Chondrocyte (in vitro differentiated cells): ENCODE data around the gene ADGRL3. TPM values are rescaled to one million over a fixed set of nuclear protein-coding genes. Genes with fewer than 3 reads are reported as not detected.

Experiments
- DNase-seq: peaks from one replicate; pipeline ENCODE4 v3.0.0; 2021; ENCODE audit warnings: mixed read lengths, low spot score
- H3K27ac Mint-ChIP-seq: one replicate; pipeline ENCODE4 v1.8.0; 2021; ENCODE audit warnings: mild to moderate bottlenecking, moderate library complexity, mixed read lengths; ENCODE audit not compliant: unreplicated experiment
- H3K27me3 Mint-ChIP-seq: 2 replicates; pipeline ENCODE4 v1.8.0; 2021; ENCODE audit warnings: low read depth, mixed read lengths
- H3K36me3 Mint-ChIP-seq: 2 replicates; pipeline ENCODE4 v1.8.0; 2021; ENCODE audit warnings: low read depth, mixed read lengths
- H3K4me1 Mint-ChIP-seq: 2 replicates; pipeline ENCODE4 v1.8.0; 2021; ENCODE audit warnings: low read depth, mild to moderate bottlenecking, mixed read lengths
- H3K4me3 Mint-ChIP-seq: one replicate; pipeline ENCODE4 v1.8.0; 2021; ENCODE audit warnings: mild to moderate bottlenecking, moderate library complexity, mixed read lengths; ENCODE audit not compliant: unreplicated experiment
- H3K9me3 Mint-ChIP-seq: 2 replicates; pipeline ENCODE4 v1.8.0; 2021; ENCODE audit warnings: low read depth, mixed read lengths
- CTCF ChIP-seq: fragments of 200-600 bp; sonication (generic); IDR thresholded peaks from 2 replicates; pipeline ENCODE4 v1.5.0; 2021; ENCODE audit warnings: antibody characterized with exemption, mild to moderate bottlenecking, moderate library complexity
- total RNA-seq: library from RNA; stranded (reverse); gene quantifications from 3 replicates; pipeline ENCODE4 v1.2.1, GENCODE V29; 2021

Gene ADGRL3
- total RNA-seq, 1 donor from 2014 or later = 11.6 TPM

GRCh38 chr4:61666244-61666643 is 466.1 kb downstream of the ADGRL3 start:
- TF ChIP-seq CTCF = no peak
- Mint-ChIP-seq H3K9me3 (peaks cover 2% of the 10 kb centered on the region), H3K27ac (peak overlapping the region; percentile 33), H3K4me3 (no peak overlapping the region), H3K4me1 (peaks cover 6% of the 10 kb centered on the region), H3K27me3 (no peaks in the 10 kb centered on the region), H3K36me3 (no peaks in the 10 kb centered on the region)
- DNase-seq = no peak

GRCh38 chr4:61671599-61671998 is 471.5 kb downstream of the ADGRL3 start:
- no peak overlapping the region for H3K4me3 Mint-ChIP-seq
- DNase-seq = no peak
- H3K4me1 Mint-ChIP-seq = no peaks in the 10 kb centered on the region
- TF ChIP-seq CTCF = no peak
- H3K9me3 Mint-ChIP-seq = peaks cover 9% of the 10 kb centered on the region
- no peaks in the 10 kb centered on the region for H3K27me3 Mint-ChIP-seq
- H3K27ac Mint-ChIP-seq = no peak overlapping the region
- no peaks in the 10 kb centered on the region for H3K36me3 Mint-ChIP-seq

DNA sequence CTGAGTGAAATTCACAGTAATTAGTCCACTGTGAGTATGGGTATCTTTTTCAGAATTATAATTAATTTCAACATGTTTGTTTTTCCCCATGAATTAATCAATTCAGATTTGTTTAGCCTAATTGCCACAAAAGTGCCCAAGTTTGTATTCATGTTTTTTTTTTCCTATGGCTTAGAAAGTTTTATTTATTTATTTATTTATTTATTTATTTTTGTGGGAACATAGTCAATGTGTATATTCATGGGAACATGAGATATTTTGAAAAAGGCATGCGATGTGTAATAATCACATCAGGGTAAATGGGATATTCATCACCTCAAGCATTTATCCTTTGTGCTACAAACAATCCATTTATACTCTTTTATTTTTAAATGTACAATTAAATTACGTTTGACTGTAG is 475.3 kb downstream of the ADGRL3 start:
- H3K27me3 Mint-ChIP-seq = no peaks in the 10 kb centered on the region
- peaks cover 7% of the 10 kb centered on the region for H3K9me3 Mint-ChIP-seq
- H3K36me3 Mint-ChIP-seq = no peaks in the 10 kb centered on the region
- H3K27ac Mint-ChIP-seq = no peak overlapping the region
- no peak for DNase-seq
- no peak overlapping the region for H3K4me3 Mint-ChIP-seq
- H3K4me1 Mint-ChIP-seq = no peaks in the 10 kb centered on the region
- TF ChIP-seq CTCF = no peak

DNA sequence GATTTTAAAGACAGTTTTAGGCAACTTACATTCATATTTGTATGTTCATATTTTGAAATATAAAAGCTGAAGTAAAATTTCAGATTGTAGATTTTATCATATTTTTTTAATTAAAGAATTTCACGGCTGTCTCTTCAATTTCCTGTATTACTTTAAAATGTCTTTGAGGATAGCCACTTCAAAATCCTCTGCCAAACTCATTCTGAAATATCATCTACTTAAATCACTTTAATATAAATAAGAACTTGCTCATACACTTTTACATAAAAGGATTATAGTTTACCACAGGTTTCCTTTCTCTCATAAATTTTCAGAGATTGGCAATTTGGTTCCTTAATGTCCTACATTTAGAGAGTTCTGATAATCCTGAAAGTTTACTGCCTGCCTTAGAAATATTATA is 478.2 kb downstream of the ADGRL3 start:
- Mint-ChIP-seq H3K9me3 (no peaks in the 10 kb centered on the region), H3K4me1 (no peaks in the 10 kb centered on the region), H3K36me3 (no peaks in the 10 kb centered on the region), H3K27me3 (no peaks in the 10 kb centered on the region), H3K4me3 (no peak overlapping the region), H3K27ac (no peak overlapping the region)
- DNase-seq = no peak
- no peak for TF ChIP-seq CTCF

- no peak overlapping the region for H3K27ac Mint-ChIP-seq
- no peaks in the 10 kb centered on the region for H3K4me1 Mint-ChIP-seq
- H3K9me3 Mint-ChIP-seq = no peaks in the 10 kb centered on the region
- no peak for DNase-seq
- no peaks in the 10 kb centered on the region for H3K27me3 Mint-ChIP-seq
- no peak overlapping the region for H3K4me3 Mint-ChIP-seq
- H3K36me3 Mint-ChIP-seq = no peaks in the 10 kb centered on the region
- no peak for TF ChIP-seq CTCF
These were observed 493.4 kb downstream of the ADGRL3 start for GRCh38 chr4:61693520-61693919.
